ENCODE data around the gene CLOCK. TPM values are rescaled to one million over a fixed set of nuclear protein-coding genes. Genes with fewer than 3 reads are reported as not detected.

The CLOCK gene
- total and polyA plus RNA-seq, 9 of the 15 experiments (the other 6 are each of a cell fraction or from before 2014, with no cell fraction given), result 3.7 to 14.4 (median 9.4) TPM

DNA sequence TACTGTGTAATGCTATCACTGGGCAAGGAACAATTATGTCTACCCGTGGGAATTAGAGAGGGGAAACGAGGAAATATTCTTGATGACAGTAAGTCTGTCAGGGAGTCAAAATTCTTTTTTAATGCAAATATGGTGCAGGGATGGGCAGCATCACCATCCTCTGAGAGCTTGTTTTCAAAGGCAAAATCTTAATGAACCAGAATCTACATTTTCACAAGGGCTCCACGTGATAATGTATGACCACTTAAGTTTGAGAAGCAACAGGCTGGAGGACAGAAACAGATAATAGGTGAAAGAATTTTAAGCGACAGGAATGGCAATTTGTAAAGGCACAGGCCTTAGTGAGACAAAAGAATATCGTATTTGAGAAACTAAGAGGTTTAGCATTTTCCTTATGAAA is 63.4 kb downstream of the CLOCK start:
- no peaks in the 10 kb centered on the region for H3K79me2 ChIP-seq (ENCODE audit: control insufficient read depth, insufficient read depth, low read length)
- BruUV-seq (replicated peaks), result no TSS peak
- no peaks in the 10 kb centered on the region for H3K4me1 ChIP-seq (replicated peaks in 1 of 2; ENCODE audit: control insufficient read depth in 2 of 2, insufficient read depth in 2 of 2, low read length in 2 of 2)
- no peak overlapping the region for H3K4me3 ChIP-seq
- H3K9ac ChIP-seq (ENCODE audit: insufficient read depth in 1 of 2, low read depth in 2 of 2, low read length in 2 of 2), result no peak overlapping the region
- H3K27me3 ChIP-seq (ENCODE audit: control insufficient read depth in 2 of 2, insufficient read depth in 2 of 2, low read length in 2 of 2), result no peaks in the 10 kb centered on the region
- WGBS (ENCODE audit: insufficient coverage, low coverage, missing lambda C conversion rate), result 77% methylated on average over 5 of the region's 5 CpGs
- no peak overlapping the region for H3K27ac ChIP-seq (ENCODE audit: extremely low read depth, low read depth, low read length)
- ChIA-PET POLR2A (no interaction called here), CTCF (ENCODE audit: low intra/inter-chr PET ratio) (no interaction called here)
- DNase-seq (ENCODE audit: extremely low read depth in 1 of 4, low spot score in 3 of 4), result no peak
- H3K9me3 ChIP-seq (replicated peaks; ENCODE audit: control insufficient read depth, insufficient read depth, low read depth, low read length), result no peaks in the 10 kb centered on the region
- in situ Hi-C loops (cut with MboI), result no loop called here
- no peaks in the 10 kb centered on the region for H4K20me1 ChIP-seq (replicated peaks; ENCODE audit: control insufficient read depth, insufficient read depth, low read length)
- H2AFZ ChIP-seq (ENCODE audit: low read depth, low read length), result no peak overlapping the region
- intact Hi-C loops (cut with micrococcal nuclease), result no loop called here
- ATAC-seq, result no peak
- no peak overlapping the region for H3K4me2 ChIP-seq (ENCODE audit: insufficient read depth, low read length)
- H3K9me1 ChIP-seq (ENCODE audit: control insufficient read depth, insufficient read depth, low read length), result no peaks in the 10 kb centered on the region
- FAIRE-seq, result no peak
- peaks cover 39% of the 10 kb centered on the region; the same call in 2 of the 3 replicates for H3K36me3 ChIP-seq (ENCODE audit: control insufficient read depth, insufficient read depth, low read length)
- TF ChIP-seq XRCC3 (IDR thresholded peaks at IDR 0.05) (no peak), ILK (tag; IDR thresholded peaks at IDR 0.05; ENCODE audit: borderline replicate concordance, low read depth) (no peak), SP1 (CRISPR knock-in tag; IDR thresholded peaks at IDR 0.05) (no peak), TOE1 (IDR thresholded peaks at IDR 0.05; ENCODE audit: borderline replicate concordance) (no peak), TOE1 (CRISPR knock-in tag; IDR thresholded peaks at IDR 0.05; ENCODE audit: borderline replicate concordance, low read depth) (no peak), TBL1XR1 (IDR thresholded peaks at IDR 0.05; ENCODE audit: low read length in 2 of 2) (no peak), FOXK2 (conservative IDR thresholded peaks at IDR 0.05 in 1 of 2, IDR thresholded peaks at IDR 0.05 in 1 of 2; ENCODE audit: low read depth in 2 of 2) (no peak), NFIX (CRISPR knock-in tag; IDR thresholded peaks at IDR 0.05; ENCODE audit: low read depth) (no peak)
- TF ChIP-seq, protein P1, sequence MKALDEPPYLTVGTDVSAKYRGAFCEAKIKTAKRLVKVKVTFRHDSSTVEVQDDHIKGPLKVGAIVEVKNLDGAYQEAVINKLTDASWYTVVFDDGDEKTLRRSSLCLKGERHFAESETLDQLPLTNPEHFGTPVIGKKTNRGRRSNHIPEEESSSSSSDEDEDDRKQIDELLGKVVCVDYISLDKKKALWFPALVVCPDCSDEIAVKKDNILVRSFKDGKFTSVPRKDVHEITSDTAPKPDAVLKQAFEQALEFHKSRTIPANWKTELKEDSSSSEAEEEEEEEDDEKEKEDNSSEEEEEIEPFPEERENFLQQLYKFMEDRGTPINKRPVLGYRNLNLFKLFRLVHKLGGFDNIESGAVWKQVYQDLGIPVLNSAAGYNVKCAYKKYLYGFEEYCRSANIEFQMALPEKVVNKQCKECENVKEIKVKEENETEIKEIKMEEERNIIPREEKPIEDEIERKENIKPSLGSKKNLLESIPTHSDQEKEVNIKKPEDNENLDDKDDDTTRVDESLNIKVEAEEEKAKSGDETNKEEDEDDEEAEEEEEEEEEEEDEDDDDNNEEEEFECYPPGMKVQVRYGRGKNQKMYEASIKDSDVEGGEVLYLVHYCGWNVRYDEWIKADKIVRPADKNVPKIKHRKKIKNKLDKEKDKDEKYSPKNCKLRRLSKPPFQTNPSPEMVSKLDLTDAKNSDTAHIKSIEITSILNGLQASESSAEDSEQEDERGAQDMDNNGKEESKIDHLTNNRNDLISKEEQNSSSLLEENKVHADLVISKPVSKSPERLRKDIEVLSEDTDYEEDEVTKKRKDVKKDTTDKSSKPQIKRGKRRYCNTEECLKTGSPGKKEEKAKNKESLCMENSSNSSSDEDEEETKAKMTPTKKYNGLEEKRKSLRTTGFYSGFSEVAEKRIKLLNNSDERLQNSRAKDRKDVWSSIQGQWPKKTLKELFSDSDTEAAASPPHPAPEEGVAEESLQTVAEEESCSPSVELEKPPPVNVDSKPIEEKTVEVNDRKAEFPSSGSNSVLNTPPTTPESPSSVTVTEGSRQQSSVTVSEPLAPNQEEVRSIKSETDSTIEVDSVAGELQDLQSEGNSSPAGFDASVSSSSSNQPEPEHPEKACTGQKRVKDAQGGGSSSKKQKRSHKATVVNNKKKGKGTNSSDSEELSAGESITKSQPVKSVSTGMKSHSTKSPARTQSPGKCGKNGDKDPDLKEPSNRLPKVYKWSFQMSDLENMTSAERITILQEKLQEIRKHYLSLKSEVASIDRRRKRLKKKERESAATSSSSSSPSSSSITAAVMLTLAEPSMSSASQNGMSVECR (CRISPR knock-in tag; IDR thresholded peaks at IDR 0.05), result no peak
- TF ChIP-seq, protein P2, sequence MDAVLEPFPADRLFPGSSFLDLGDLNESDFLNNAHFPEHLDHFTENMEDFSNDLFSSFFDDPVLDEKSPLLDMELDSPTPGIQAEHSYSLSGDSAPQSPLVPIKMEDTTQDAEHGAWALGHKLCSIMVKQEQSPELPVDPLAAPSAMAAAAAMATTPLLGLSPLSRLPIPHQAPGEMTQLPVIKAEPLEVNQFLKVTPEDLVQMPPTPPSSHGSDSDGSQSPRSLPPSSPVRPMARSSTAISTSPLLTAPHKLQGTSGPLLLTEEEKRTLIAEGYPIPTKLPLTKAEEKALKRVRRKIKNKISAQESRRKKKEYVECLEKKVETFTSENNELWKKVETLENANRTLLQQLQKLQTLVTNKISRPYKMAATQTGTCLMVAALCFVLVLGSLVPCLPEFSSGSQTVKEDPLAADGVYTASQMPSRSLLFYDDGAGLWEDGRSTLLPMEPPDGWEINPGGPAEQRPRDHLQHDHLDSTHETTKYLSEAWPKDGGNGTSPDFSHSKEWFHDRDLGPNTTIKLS (IDR thresholded peaks at IDR 0.05; ENCODE audit: borderline replicate concordance, low read depth), result no peak
- TF ChIP-seq, protein P3, sequence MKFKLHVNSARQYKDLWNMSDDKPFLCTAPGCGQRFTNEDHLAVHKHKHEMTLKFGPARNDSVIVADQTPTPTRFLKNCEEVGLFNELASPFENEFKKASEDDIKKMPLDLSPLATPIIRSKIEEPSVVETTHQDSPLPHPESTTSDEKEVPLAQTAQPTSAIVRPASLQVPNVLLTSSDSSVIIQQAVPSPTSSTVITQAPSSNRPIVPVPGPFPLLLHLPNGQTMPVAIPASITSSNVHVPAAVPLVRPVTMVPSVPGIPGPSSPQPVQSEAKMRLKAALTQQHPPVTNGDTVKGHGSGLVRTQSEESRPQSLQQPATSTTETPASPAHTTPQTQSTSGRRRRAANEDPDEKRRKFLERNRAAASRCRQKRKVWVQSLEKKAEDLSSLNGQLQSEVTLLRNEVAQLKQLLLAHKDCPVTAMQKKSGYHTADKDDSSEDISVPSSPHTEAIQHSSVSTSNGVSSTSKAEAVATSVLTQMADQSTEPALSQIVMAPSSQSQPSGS (CRISPR knock-in tag; IDR thresholded peaks at IDR 0.05), result no peak
- TF ChIP-seq, protein P4, sequence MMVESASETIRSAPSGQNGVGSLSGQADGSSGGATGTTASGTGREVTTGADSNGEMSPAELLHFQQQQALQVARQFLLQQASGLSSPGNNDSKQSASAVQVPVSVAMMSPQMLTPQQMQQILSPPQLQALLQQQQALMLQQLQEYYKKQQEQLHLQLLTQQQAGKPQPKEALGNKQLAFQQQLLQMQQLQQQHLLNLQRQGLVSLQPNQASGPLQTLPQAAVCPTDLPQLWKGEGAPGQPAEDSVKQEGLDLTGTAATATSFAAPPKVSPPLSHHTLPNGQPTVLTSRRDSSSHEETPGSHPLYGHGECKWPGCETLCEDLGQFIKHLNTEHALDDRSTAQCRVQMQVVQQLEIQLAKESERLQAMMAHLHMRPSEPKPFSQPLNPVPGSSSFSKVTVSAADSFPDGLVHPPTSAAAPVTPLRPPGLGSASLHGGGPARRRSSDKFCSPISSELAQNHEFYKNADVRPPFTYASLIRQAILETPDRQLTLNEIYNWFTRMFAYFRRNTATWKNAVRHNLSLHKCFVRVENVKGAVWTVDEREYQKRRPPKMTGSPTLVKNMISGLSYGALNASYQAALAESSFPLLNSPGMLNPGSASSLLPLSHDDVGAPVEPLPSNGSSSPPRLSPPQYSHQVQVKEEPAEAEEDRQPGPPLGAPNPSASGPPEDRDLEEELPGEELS (CRISPR knock-in tag; IDR thresholded peaks at IDR 0.05; ENCODE audit: borderline replicate concordance), result no peak

Measured in K562 (cell line).